Stimulated activated CD8-positive, alpha-beta memory T cell treated with anti-CD3 and anti-CD28 coated beads, Interleukin-15, amount 100 ng/mL, for 48 hours (primary cell): Measurements from ENCODE around the gene MCF2L.

ENCODE experiments used
- DNase-seq, 2 donors: peaks; one replicate each; pipeline ENCODE4 v3.0.0-alpha.2; 2020; ENCODE audit warnings: low read depth in 2 of 2

MCF2L gene

DNA sequence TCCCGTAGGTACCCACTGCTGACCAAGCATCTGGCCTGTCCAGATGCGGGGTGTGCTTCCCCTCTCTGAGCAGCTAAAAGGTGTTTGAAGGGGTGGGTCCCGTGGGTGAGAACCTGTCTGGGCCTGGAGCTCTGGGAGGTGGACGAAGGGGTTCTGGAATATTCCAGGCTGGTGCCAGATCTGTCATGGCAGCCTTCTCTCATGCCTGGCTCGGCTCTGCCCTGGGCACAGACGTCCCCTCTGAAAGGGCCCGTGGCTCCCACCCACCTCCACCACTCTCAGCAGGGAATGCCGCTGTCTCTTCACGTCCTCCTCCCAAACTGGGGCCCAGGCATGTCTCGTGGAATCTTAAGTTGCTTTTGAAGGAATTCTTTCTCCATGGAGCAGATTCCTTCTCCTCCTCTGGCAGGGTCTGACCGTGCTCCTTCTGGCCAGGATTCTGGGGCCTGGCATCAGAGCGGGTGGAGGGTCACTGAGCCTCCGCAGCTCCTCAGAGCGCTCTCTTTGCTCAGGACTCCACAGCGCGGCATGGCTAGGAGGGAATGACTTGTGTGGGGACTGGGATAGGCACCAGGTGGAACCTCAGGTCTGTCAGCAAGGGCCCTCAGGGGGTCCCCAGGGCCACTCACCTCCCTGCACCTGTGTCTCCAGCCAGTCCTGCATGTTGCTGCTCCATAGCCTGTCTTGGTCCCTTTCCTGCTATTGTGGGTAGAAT lies 5.9 kb upstream of the MCF2L start:
- no peak for DNase-seq

DNA sequence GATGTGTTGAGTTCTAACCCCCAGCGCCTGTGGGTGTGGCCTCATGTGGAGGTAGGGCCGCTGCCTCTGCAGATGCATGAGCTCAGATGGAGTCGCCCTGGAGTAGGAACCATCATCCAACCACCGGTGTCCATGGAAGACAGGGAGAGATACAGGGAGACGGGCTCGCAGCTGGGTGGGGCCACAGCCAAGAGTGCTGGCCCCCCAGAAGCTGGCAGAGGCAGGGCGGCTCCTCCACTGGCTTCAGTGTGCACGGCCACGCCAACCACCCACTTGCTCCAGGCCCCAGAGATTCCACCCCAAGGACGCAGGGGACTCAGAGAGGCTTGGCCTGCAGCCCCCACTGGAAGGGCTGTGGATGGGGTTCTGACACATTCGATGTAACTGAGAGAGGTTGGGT lies 5.4 kb upstream of the MCF2L start:
- no peak for DNase-seq

DNA sequence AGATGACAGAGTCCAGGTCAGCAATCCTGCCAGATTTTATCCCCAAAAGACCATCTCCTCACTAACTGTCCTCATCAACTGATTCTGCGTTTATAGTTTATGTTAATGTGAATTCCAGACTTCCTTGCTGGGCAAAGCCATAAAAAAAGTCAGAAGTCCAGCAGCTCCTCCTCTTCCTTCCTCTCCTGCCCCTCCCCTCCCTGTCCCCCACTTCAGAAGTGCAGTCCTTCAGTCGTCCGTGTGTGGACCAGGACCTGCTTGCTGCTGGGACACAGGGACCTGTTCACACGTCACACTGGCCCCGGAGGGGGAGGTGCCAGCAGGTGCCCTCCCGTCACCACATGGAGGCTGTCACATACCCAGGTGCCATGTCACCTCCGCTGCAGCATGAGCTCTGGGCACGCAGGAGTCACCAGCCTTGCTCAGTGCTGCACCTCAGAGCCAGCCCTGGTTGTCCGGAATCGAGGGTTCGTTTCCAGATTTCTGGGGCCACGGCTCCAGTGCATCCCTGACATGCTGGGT lies 4.0 kb upstream of the MCF2L start:
- no peak for DNase-seq

DNA sequence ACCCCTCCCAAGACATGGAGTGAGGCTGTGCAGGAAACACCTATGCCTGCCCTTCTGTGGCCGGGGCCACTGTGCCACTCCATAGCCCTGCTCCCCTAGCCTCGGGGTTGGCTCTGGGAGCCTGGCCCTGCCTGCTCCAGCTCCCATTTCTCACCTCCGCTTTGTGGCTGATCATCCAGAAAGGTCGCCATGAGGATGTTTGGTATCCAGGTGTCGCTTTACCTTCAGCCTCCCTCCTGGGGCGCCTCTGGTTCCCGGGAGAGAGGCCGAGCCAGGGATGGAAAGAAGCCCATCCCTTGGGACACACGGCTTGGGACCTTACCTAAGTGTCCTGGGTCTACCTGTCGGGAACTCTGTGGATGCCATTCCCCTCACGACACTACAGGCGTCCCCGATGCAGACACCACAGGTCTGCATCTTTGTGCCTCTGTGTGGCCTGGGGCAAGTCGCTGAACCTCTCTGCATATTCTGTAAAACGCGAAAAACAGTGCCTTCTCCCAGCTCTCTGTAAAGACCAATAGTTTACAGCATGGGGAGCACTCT lies 3.4 kb upstream of the MCF2L start:
- no peak for DNase-seq

DNA sequence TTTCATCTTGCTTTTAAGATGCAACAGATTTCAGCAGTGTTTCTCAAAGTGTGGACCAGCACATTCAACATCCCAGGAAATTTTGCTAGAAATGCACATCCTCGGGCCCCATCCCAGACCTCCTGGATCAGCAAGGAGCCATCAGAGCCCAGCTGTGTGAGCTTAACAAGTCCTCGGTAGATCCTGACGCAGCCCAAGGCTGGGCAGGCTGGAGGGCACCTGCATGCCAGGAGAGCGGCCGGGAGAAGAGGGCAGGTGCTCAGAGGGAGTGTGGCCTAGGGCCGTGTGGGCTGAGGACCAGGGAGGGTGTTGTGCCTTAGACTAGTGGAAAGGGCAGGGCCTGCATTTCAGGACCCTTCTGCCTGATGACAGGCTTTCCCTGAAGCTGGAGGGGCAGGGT lies 2.2 kb upstream of the MCF2L start:
- DNase-seq = no peak

DNA sequence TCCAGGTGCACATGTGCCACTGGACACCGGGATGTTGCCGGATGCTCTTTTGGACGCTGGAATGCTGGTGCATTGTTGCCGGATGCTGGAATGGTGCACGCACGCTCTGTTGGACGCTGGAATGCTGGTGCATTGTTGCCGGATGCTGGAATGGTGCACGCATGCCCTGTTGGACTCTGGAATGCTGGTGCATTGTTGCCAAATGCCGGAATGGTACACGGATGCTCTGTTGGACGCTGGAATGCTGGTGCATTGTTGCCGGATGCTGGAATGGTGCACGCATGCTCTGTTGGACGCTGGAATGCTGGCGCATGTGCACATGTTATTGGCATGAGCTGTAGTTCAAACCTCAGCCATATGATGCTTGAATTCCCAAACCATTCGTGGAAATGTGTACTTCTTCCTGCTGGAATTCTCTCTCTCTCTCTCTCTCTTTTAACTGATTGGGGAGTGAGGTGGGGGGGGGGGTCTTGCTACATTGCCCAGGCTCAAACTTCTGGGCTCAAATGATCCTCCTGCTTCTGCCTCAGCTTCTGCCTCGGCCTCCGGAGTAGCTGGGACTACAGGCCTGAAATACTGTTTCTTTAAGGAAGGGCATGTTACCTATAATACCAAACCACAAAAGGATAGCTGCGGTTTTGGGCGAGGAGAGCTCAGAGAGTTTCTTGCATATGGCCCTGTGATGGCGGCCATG lies 1.2 kb upstream of the MCF2L start:
- DNase-seq = no peak

DNA sequence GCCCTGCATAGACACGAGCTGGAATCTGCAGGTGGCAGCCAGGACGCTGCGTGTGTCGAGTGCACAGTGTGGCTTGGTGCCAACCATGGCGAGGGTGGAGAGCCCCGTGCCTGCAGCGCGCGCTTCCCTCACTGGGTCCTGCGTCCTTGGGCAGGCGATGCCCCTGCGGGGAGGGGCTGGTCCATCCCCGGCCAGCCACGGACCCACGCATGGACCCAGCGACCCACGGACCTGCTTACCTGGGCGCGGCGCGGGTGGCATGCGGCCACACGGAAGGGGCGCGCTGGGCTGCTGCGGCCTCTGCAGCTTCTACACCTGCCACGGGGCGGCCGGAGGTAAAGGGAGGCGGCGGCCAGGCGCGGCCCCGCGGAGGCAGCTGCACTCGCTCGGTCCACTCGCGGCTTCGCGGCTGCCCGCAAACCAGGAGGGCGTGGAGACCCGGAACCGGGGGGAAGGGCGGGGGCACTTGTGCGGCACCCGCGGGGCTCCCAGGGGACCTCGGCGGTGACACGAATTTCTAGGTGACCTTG lies 569 bp upstream of the MCF2L start:
- no peak for DNase-seq

DNA sequence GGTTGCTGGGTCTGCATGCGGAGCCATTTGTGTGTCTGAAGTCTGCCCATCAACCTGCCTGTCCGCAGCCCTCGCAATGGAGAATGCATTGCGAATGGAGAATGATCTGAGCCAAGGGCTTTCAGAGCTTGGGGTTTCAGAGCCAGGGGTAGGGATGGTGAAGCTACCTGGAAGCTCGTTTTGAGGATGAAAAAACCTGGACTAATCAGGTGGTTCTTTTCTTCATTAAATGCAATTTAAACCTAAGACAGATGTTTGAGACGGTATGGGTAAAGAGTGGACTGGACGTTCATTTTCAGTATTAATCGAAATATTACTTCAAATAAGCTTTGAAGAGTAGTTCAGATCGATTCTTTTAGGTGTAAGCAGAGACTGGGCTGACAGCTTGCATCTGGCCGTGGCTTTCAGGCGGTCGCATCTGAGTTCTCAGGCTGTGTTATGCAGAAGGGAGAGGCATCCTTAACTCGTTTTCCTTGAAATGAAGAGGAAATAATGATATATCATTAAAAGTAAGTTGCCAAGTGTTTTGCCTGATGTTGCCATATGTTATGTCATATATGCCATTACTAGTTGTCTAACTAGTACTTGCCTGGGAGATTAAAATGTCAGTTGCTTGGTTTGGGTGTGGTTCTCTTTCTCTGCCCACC lies 801 bp downstream of the MCF2L start:
- DNase-seq = no peak

DNA sequence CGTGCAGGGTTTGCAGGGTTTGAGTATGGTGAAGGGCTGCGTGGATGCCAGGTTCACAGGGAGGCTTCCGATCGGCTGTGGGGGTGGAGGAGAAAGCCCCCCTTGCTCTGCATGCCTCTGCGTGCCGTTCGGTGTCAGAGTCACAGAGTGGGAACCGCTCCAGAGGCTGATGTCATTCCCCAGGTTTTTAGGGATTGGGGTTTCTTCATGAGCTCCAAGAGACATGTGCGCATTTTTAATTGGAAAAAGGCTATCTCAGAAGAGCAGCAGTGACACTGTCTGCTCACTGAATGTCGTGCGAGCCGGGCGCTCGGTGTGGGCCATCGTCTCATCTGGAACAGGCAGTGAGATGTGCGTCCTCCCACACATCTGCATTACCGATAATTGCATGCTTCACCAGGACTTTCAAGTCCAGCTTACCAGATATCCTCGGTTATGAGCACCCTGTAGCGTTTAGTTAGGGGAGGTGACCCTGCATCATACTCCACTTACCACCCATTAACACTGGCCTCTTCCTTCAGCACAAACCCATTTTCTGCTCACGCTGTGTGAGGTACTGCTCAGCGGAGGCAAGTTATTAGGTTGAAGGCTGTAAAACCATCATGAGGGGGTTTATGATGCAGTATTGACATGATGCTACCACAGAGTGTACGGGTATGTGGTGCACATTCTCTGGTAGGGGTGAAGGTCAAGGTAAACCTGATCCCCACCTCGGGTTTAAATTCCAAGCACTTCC lies 1.7 kb downstream of the MCF2L start:
- DNase-seq = no peak

DNA sequence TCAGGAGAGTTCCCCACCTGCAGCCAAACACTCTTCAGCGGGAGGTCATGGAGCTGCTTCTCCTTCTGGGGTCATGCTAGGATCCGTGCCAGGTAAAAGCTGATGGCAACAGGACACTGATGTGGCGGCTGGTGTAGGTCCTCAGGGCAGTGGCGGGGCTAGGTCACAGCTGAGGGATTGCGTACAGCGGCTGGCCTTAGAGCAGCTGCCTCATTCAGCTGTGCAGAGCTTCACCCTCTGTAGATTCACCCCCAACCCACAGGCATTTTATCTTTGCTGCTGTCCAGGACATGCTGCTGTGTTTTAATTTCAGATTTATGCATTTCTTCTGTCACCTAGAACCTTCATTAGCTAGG lies 2.3 kb downstream of the MCF2L start:
- no peak for DNase-seq

DNA sequence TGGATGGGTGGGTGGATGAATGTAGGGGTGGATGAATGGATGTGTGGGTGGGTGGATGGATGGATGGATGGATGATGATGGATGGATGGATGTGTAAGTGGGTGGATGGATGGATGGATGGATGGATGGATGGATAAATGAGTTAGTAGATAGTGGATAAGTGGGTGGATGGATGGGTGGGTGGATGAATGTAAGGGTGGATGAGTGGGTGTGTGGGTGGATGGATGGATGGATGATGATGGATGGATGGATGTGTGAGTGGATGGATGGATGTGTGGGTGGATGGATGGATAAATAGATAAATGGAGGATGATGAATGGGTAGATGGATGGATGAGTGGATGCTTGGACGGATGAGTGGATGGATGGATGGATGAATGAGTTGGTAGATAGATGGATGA lies 3.2 kb downstream of the MCF2L start:
- no peak for DNase-seq

DNA sequence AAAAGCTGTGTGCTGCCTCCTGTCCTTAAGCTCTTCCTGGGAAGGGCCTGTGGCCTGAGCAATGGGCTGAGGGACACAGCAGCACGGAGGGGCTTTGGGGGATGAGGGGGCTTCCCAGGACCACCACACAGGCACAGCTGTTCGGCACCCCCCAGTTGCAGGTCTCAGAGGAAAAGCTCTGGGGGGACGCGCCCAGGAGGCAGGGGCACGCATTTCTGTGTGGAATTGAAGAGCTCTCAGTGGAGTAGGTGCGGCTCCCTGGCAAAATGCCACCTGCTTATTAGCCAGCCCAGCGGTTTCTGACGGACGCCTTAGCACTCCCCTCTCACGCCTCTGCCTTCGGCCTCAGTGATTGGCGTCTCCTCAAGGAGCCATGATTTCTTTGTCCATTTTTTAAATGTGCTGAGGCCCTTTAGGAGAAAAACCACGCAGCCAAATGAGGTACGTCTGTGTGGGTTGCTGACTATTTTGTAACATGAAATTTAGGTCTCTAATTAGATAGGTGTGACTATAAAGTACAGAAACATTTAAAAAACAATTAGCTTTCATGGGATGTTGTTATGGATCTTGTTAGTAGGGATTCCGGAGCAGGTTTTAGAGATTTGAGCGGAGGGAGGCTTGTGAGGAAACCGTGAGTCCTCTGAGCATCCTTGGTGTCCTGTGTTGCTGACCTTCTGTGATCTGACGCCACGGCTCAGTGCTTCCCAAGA lies 4.0 kb downstream of the MCF2L start:
- DNase-seq = no peak

DNA sequence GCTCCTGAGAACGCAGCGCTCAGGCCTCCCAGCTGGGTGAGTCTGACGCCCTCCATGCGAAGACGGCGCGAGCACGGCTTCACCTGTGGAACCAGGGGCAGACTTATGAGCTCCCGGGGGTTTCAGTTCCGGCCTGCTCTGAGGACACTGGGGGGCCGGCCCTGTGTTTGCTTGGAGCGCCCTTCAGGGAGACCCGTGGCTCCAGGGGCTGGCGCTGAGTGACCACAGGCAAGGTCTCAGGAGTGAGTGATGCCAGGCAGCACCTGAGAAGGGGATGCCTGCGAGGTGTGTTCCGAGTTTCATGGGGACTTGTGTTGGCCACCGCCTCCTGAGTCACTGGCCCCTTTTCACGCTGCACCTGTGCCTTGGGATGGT lies 4.5 kb downstream of the MCF2L start:
- DNase-seq = no peak

DNA sequence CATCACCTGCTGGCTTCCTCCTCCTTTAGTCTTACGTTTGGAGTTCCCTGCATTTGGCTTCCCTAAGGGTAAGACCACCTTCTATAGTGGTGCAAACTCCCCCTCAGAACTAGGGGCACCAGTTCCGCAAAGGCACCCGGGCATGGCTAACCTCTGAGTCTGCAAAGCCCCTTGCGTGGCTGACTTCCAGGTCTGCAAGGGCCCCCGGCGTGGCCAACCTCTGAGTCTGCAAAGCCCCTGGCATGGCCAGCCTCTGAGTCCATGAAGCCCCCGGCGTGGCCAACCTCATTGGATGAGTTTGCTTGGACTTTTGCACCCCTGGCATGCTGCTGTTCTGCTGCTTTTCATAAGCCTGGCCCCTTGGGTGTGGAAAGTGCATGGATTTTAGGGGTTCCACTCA lies 5.1 kb downstream of the MCF2L start:
- DNase-seq = no peak

DNA sequence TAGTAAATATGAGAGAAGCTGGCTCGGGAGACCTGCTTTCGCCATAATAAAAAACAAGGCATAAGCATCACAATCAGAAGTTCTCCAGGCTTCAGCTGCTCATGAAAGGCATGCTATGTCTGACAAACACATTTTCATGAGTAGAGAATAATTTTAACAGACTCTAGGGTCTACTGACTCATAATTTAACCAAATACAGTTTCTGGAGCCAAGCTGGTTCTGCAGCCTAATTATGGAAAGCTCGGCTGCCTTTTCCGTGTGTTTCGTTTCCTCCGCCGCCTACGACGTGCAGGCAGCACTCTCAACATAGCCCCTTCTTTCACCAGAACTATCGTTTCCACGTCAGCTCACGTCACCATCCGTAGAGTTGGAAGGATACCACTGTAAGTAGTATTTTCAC lies 5.7 kb downstream of the MCF2L start:
- no peak for DNase-seq

DNA sequence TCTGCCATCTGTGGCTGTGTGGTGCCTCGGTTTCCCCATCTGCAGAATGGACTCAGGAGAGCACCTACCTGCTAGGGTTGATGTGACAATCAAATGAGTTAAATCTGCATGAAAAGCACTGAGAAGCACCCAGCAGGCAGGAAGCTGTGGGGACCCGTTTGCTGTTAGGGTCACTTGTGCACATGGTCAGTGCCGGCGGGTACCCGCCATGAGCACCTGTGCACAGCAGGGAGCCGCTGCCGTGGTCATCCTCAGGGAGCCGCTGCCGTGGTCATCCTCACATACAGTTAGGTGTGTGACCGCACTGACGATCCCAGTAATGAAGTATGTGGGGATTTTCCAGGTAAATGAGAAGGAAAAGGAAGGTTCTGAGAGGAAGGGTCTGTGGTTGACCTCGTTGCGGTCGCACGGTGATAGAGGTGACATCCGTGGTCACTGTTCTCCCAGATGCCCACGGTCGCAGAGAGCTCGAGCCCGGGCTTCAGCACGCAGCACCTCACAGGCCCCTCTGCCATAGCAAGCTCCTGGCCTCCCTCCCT lies 6.5 kb downstream of the MCF2L start:
- no peak for DNase-seq

DNA sequence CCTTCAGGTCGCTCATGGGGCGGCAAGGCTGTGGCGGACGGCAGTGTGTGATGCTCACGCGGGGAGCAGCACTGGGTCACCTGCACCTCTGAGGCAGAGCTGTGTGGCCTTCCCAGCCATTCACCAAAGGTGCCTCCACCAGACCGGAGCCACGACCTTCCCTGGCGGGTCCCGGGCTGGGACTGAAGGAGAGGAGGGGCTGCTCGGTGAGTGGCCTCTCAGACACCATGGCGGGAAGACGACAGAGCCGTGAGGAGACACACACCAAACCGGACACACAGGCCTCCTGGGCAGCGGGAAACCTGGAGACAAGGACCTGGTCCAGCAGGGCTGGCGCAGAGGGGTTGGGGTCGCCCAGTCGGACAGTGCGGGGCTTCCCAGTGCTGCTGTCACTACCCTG lies 7.5 kb downstream of the MCF2L start:
- DNase-seq = no peak

DNA sequence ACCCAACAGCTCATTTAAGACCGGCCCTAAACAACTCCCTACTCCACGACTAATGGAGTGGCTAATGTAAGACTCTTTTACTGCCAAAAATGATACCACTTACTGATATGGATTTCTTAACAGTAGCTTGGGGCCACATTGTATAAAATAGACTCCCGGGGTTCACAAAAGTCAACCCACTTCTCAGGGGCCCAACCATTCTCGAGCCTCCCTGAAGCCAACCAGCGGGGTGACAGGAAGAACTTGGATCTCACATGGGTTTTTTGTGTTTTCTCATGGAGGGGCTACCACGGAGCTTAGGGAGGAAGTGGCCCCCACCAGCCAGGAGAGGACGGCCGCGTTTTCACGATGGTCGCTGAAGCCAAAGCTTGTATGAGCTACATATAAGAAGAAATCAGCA lies 8.1 kb downstream of the MCF2L start:
- no peak for DNase-seq

DNA sequence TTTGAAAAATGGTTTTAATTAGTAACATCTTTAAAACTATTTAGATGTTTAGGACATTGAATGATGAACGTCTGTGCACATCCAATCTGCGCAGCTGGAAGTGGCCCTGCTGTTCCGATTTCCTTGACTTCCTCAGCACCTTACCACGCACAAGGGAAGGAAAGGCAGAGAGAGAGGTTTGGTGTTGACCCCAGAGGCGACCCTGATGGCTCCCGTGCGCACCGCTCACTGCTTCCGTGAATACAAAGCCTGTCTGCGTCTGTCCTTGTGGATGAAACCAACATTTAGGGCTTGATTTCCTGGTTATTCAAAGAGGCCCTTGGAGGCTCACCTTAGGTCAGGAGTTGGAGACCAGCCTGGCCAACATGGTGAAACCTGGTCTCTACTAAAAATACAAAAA lies 8.5 kb downstream of the MCF2L start:
- no peak for DNase-seq

DNA sequence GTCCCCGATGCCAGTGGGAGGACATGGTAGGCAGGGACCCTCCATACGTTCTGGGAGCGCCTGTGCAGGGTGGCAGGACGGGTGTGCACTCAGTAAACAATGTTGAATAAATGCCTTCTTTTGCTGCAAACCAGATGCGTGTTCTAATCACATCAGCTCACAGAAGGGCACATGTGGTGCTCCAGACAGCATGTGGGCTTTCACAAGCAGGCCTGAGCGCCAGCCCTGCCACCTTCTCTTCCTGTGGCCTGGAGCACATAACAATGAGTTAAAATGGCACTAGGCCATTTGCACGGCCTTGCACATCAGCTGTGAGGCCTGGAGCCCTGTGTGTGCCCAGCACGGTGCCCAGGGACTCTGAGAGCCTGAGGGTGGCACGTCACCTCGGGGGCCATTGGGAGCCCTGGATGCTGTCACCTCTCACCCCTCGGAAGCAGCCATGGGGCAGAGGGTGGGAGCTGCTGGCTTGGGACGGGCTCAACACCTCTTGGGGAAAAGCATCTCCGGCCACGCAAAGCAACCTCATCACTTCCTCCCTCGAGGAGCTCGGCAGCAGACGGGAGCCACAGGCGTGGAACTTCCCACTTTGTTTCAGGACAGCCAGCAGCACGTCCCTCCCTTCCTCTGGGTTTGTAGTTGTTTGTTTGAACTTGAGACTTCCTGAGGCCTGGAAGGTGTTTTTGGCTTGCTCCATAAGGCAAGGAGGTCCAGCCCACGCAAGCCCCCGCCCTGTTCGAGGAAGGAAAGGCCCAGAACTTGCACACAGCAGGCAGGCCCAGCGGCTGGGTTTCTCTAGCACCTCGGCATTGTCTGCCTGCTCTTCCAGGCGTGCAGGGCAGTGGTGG lies 9.8 kb downstream of the MCF2L start:
- DNase-seq = no peak
